ENCODE results near the gene USP43.

DNA sequence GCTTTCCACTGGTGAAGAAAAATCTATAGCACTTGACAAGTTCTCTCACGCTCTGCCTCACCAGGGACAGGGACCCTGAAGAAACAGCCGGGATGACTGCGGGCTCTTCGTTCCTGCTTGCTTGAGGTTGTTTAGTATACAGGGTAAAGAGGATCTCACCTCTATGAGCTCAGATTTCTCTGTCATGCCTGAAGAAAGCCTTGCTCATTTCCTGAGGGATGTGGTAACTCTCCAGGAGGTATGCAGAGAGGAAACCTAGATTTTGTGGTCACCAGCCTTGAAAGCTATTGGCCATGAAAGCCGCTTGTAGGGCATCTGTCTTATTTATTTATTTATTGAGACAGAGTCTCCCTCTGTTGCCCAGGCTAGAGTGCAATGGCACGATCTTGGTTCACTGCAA lies 23.2 kb downstream of the USP43 start:
- TF ChIP-seq, protein P1, sequence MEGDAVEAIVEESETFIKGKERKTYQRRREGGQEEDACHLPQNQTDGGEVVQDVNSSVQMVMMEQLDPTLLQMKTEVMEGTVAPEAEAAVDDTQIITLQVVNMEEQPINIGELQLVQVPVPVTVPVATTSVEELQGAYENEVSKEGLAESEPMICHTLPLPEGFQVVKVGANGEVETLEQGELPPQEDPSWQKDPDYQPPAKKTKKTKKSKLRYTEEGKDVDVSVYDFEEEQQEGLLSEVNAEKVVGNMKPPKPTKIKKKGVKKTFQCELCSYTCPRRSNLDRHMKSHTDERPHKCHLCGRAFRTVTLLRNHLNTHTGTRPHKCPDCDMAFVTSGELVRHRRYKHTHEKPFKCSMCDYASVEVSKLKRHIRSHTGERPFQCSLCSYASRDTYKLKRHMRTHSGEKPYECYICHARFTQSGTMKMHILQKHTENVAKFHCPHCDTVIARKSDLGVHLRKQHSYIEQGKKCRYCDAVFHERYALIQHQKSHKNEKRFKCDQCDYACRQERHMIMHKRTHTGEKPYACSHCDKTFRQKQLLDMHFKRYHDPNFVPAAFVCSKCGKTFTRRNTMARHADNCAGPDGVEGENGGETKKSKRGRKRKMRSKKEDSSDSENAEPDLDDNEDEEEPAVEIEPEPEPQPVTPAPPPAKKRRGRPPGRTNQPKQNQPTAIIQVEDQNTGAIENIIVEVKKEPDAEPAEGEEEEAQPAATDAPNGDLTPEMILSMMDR (IDR thresholded peaks at IDR 0.05) = no peak
- TF ChIP-seq EP300 (IDR thresholded peaks at IDR 0.05; ENCODE audit: low read depth) (no peak), POLR2A (IDR thresholded peaks at IDR 0.05) (no peak), POLR2AphosphoS5 (IDR thresholded peaks at IDR 0.05) (no peak)

All from transverse colon (tissue), 4 donors.